GM19035 (cell line): ENCODE results near the gene PGAP6.
"Not testable (repeated sequence)": the region's sequence is repeated elsewhere in the genome, so short reads cannot be mapped to it uniquely, and the experiment has no call there.

Source experiments
- ATAC-seq: cut with Tn5 transposase; IDR thresholded peaks from one replicate; pipeline ENCODE4 v1.9.1; 2021; ENCODE audit not compliant: unreplicated experiment

PGAP6 gene

GRCh38 chr16:381789-382717 is at the start of gene PGAP6:
Gene PGAP6 (minus strand): TSS chr16:381978. CDS start chr16:381821, 157 bp downstream.
- peak; percentile 61 for ATAC-seq

- no peak for ATAC-seq
Observed at GRCh38 chr16:430904-431303, 49.1 kb upstream of the PGAP6 start.

DNA sequence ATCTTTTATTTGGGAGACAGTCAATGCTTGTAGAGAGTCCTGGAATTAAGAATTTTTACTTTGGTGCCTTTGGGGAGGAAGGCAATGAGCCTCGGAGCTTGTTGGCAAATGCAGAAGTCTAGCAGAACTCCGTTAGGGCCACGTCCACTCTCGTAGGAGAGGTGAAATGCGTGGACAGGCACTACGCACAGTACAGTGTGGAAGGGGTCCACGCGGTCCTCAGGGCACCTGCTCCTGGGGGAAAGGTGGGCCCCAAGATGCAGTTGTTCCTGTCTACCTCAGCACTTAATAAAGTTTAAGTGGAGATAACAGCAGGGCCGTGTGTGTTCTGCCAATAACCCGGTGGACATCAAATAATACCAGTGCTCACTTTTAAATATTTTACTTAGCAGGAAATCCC is 45.5 kb upstream of the PGAP6 start:
- no peak for ATAC-seq

- no peak for ATAC-seq
Observed at GRCh38 chr16:426906-427249, 45.1 kb upstream of the PGAP6 start.

- no peak for ATAC-seq
Observed at GRCh38 chr16:426115-426905, 44.5 kb upstream of the PGAP6 start.

DNA sequence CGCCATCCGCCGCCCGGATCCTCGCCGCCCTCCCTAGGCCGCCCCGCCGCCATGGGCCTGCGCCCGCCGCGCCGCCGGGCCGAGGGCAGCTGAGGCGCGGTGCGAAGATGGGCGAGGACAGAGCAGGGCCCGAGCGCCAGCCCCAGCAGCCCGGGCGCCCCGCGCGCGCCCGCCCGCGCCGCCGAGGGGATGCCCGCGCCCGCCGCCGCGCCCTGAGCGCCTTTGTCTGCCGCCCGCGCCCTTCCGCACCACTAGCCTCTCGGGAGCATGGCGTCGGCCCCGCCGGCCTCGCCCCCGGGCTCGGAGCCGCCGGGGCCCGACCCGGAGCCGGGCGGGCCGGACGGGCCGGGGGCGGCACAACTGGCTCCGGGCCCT is 43.9 kb upstream of the PGAP6 start:
- peak; percentile 32 for ATAC-seq

DNA sequence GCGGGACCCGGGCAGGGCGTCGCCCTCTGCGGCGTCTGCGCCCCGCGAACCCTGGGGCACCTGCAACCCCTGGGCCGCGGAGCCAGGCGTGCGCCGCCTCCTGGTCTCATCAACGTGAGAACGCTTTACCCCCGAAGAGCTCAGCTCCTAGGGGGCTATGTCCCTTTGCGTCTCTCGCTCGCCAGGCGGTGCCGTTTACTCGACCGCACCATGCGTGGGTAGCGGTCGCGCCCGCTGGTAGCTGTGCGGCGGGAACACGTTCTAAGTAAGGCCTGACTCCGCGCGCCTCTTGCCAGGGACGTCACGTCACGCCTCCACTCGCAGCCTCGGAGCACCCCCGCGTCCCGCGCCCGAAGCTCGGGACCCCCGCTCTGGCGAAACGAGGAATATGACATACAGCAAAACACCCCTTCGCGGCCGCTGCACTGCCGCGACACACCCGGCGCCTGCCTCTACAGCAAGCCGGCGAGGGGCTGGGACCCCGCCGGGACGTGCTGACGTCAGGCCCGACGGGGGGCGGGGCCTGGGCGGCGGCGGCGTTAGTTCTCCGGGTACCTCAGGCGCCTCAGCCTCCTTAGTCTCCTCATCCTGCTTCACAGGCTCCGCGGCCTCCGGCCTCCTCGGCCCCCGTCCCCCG is 43.4 kb upstream of the PGAP6 start, which contains the start of gene RAB11FIP3:
TSS of gene RAB11FIP3 (plus strand) at position 568 of the 637 bp plus-strand sequence. CDS start 358 bp downstream, outside the sequence.
- peak; percentile 85 for ATAC-seq

GRCh38 chr16:424623-425081 is 42.9 kb upstream of the PGAP6 start:
- ATAC-seq: no peak

GRCh38 chr16:424033-424622 is 42.4 kb upstream of the PGAP6 start:
- ATAC-seq: no peak

GRCh38 chr16:422179-422578 is 40.4 kb upstream of the PGAP6 start:
- not testable (repeated sequence) for ATAC-seq

GRCh38 chr16:415170-415498 is 33.4 kb upstream of the PGAP6 start:
- not testable (repeated sequence) for ATAC-seq

DNA sequence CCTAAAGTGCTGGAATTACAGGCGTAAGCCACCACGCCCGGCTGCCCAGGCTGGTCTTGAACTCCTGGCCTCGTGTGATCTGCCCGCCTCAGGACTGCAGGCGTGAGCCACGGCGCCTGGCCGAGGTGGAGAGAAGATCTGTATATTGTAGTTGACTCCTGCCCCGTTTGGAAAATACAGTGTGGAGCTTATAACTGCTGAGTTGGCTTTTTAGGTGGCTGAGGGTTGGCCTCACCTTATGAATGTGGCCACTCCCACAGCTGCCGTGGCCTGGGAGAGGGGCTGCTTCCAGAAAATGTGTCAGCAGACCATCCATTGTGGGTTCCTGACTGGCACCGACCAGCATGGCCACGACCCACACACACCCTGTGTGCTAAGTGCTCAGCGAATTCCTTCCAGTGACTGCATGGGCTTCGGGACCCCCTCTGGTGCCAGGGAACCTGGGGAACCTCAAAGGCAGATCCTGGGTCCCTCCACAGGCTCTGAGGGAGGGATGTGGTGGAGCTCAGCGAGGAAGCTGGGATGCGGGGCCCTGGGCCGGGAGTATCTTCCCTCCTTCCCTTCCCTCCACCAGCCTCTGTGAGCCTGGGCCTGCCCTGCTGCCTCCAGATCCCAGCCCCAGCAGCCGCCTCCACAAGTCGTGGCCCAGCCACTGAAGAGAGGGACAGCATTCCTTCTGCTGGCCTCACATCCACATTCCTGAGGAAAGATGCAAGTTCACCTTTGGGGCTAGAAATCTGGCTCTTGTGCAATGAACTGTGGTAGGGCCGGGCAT is 32.8 kb upstream of the PGAP6 start:
- no peak for ATAC-seq

DNA sequence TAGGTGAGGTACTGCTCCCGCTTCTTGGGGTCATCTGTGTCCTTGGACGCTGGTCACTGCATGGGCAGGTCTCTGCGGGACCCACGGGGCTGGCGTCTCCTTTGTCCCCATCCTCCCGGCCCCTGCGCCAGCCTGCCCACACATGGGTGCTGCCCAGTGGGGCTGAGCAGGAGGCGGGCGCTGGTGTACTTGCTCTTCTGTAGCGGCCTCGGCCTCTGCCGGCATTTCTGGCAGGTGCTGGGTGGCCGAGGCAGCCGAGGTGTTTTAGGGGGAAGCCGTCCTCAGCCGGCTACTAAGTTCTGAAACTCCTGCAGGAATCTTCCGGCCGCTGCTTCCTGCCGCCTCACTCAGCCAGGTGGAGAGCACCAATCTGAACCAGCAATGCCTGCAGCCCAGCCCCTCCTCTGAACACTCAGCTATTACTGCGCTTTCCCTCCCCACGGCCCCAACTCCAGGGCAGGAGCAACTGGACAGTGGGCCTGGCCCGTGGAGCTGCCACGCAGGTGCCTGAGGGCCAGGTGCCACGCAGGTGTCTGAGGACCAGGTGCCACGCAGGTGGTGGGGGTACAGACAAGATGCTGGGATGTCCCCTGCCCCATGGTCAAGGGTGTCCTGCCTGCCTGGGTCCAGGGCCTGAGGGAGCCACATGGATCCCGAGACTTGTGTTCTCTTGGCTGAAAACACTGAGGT is 29.9 kb upstream of the PGAP6 start:
- ATAC-seq: no peak

DNA sequence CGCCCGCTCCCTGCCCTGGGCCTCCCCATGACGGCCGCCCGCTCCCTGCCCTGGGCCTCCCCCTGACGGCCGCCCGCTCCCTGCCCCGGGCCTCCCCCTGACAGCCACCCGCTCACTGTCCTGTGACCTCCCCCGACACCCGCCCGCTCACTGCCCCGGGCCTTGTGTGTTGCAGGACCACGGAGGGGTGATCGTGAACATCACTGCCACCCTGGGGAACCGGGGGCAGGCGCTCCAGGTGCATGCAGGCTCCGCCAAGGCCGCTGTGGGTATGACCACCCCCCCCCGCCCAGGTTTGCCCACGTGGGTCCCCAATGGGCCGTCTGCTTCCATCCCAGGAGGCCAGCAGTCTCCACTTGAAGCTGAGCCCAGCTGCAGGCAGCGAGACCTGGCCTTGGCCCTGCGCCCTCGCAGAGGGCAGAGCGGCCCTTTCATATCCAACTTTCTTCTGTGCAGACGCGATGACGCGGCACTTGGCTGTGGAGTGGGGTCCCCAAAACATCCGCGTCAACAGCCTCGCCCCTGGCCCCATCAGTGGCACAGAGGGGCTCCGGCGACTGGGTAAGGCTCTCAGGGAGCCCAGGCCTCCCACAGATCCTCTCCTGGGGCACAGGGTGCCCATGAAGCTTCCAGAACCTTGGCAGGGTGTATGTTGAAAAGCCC is 28.9 kb upstream of the PGAP6 start:
- ATAC-seq: no peak

GRCh38 chr16:407253-407652 is 25.5 kb upstream of the PGAP6 start:
- no peak for ATAC-seq

DNA sequence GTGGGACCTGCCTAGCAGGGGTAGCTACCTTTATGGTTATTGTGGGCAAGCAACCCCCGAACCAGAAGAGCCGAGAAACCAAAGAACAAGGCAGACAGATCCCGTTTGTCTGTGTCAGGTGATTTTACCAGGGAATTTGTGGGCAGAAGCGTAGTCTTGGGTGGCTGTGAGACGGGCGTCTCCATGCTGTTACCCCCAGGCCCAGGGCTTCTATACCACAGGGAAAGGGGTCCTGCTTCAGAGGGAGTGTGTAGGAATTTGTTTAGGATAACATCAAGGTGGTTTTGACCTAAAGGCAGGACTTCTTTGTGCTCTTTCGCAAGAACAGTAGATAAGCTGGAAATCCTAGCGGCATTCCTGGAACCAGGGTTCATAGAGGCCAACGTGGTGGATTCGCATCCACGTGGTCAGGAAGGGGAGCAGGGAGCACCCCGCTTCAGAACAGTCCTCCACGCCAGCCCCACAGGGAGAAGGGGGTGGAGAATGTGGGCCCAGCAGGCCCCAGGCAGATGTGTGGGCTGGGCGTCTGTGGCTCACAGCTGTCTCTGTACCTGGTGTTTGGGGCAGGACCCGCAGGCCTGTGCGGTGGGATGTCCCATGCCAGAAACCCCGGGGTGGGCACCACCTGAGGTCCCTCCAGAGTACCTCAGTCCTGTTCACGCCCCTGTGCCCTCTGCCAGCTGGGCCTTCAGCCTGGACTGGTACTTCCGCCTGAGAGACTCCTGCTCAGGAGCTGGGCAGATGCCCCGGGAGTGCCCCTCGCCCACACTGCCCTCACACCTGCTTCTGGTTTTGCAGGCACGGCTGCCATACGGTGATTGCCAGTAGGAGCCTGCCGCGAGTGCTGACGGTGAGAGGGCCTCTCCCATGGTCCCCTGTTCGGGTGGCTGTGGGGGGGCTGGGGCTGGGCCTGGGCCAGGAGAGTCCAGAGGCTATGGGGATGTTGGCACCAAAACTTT is 24.0 kb upstream of the PGAP6 start:
- ATAC-seq: no peak

DNA sequence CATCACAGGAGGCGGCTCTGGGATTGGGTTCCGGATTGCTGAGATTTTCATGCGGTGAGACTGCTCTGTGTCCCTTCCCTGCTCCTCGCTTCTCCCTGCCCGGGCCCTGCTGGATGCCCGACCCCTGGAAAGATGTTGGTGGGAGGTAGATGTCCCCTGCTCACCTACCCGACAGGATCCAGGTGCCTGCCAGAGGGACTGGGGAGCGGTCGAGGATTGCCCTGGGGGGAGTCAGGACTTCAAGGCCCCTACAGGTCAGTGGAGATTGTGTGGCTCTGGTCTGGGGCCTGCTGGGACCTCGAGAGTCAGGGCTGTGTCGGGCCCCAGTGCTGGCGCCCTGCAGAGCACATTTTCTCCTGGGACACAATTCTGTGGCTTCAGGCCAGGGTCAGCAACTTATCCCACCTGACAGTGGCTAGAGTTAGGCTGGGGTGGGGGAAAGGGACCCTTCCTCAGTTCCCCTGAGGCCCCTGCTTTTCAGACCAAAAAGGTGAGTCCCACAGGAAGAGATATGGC is 23.3 kb upstream of the PGAP6 start:
- ATAC-seq: no peak
